Astrocyte (in vitro differentiated cells and primary cell): ENCODE results near the gene VIPR2. TPM values are rescaled to one million over a fixed set of nuclear protein-coding genes. Genes with fewer than 3 reads are reported as not detected.

Experiments
- DNase-seq: peaks from one replicate; pipeline ENCODE4 v3.0.0-alpha.2; 2010; ENCODE audit warnings: low read depth
- FAIRE-seq: peaks from 2 replicates; lab custom pipeline; 2011; peaks lifted over from hg19 to GRCh38; lab: Jason Lieb, UNC
- H2AFZ ChIP-seq: 2 replicates; pipeline ENCODE4 v1.6.0; 2012; ENCODE audit warnings: low read depth, low read length, inconsistent platforms
- H3K27ac ChIP-seq: 2 replicates; pipeline ENCODE4 v1.5.1; 2011; ENCODE audit warnings: low read depth, low read length, inconsistent platforms
- H3K27me3 ChIP-seq: 2 replicates; pipeline ENCODE4 v1.6.0; 2011; ENCODE audit warnings: low read length, inconsistent platforms; ENCODE audit not compliant: insufficient read depth
- H3K36me3 ChIP-seq: 2 replicates; pipeline ENCODE4 v1.5.1; 2011; ENCODE audit warnings: low read length, inconsistent platforms; ENCODE audit not compliant: insufficient read depth
- H3K4me1 ChIP-seq: 2 replicates; pipeline ENCODE4 v1.5.1; 2011; ENCODE audit warnings: low read length, inconsistent platforms; ENCODE audit not compliant: insufficient read depth
- H3K4me2 ChIP-seq: 2 replicates; pipeline ENCODE4 v1.6.0; 2012; ENCODE audit warnings: low read length, inconsistent platforms
- H3K4me3 ChIP-seq: 2 replicates; pipeline ENCODE4 v1.5.1; 2011; ENCODE audit warnings: low read depth, mild to moderate bottlenecking, low read length, inconsistent platforms; ENCODE audit not compliant: insufficient read depth
- H3K79me2 ChIP-seq: 2 replicates; pipeline ENCODE4 v1.6.0; 2012; ENCODE audit warnings: mild to moderate bottlenecking, low read length, inconsistent platforms; ENCODE audit not compliant: insufficient read depth
- H3K9ac ChIP-seq: 2 replicates; pipeline ENCODE4 v1.6.0; 2012; ENCODE audit warnings: mild to moderate bottlenecking, low read length, inconsistent platforms
- H3K9me3 ChIP-seq: 2 replicates; pipeline ENCODE4 v1.5.1; 2012; ENCODE audit warnings: low read depth, mild to moderate bottlenecking, low read length, inconsistent platforms; ENCODE audit not compliant: insufficient read depth
- H4K20me1 ChIP-seq: 2 replicates; pipeline ENCODE4 v1.6.0; 2012; ENCODE audit warnings: low read length, inconsistent platforms; ENCODE audit not compliant: insufficient read depth
- H3K27ac Mint-ChIP-seq: one replicate; pipeline ENCODE4 v1.8.0; 2021; ENCODE audit warnings: mild to moderate bottlenecking, mixed read lengths; ENCODE audit not compliant: unreplicated experiment
- H3K27me3 Mint-ChIP-seq: one replicate; pipeline ENCODE4 v1.8.0; 2021; ENCODE audit warnings: low read depth, mixed read lengths; ENCODE audit not compliant: unreplicated experiment
- H3K36me3 Mint-ChIP-seq: one replicate; pipeline ENCODE4 v1.8.0; 2021; ENCODE audit warnings: low read depth, mixed read lengths; ENCODE audit not compliant: unreplicated experiment
- H3K4me1 Mint-ChIP-seq: one replicate; pipeline ENCODE4 v1.8.0; 2021; ENCODE audit warnings: low read depth, mixed read lengths; ENCODE audit not compliant: unreplicated experiment
- H3K4me3 Mint-ChIP-seq: one replicate; pipeline ENCODE4 v1.8.0; 2021; ENCODE audit warnings: mild to moderate bottlenecking, moderate library complexity, mixed read lengths; ENCODE audit not compliant: unreplicated experiment
- H3K9me3 Mint-ChIP-seq: one replicate; pipeline ENCODE4 v1.8.0; 2021; ENCODE audit warnings: mild to moderate bottlenecking, mixed read lengths; ENCODE audit not compliant: unreplicated experiment
- CTCF ChIP-seq: IDR thresholded peaks from 2 replicates; pipeline ENCODE4 v1.5.1; 2011; ENCODE audit warnings: low read depth, mild to moderate bottlenecking, inconsistent platforms, low read length, moderate library complexity; ENCODE audit not compliant: insufficient read depth
- EZH2 ChIP-seq: IDR thresholded peaks from 2 replicates; pipeline ENCODE4 v1.6.1; 2012; ENCODE audit warnings: mild to moderate bottlenecking, low read length, inconsistent platforms; ENCODE audit not compliant: insufficient read depth
- total RNA-seq: library from RNA; stranded (reverse); gene quantifications from 2 replicates; pipeline ENCODE4 v1.2.1, GENCODE V29; 2021

VIPR2 gene
- total RNA-seq, 1 donor from 2014 or later: 0.68 TPM

- no peaks in the 10 kb centered on the region for H3K27me3 ChIP-seq
- no peaks in the 10 kb centered on the region for H3K4me1 ChIP-seq
- H3K4me2 ChIP-seq: no peak overlapping the region
- H3K9me3 ChIP-seq: no peaks in the 10 kb centered on the region
- H3K9me3 Mint-ChIP-seq: peaks cover 7% of the 10 kb centered on the region
- TF ChIP-seq CTCF (no peak), EZH2 (no peak)
- no peaks in the 10 kb centered on the region for H3K79me2 ChIP-seq
- H3K4me3 Mint-ChIP-seq: no peak overlapping the region
- peaks cover 39% of the 10 kb centered on the region for H3K27me3 Mint-ChIP-seq
- no peak for FAIRE-seq
- DNase-seq: no peak
- H3K4me3 ChIP-seq: no peak overlapping the region
- no peak overlapping the region for H2AFZ ChIP-seq
- H3K4me1 Mint-ChIP-seq: no peaks in the 10 kb centered on the region
- H3K27ac Mint-ChIP-seq: no peak overlapping the region
- no peaks in the 10 kb centered on the region for H3K36me3 ChIP-seq
- no peak overlapping the region for H3K27ac ChIP-seq
- H3K36me3 Mint-ChIP-seq: no peaks in the 10 kb centered on the region
- no peak overlapping the region for H3K9ac ChIP-seq
- H4K20me1 ChIP-seq: no peaks in the 10 kb centered on the region
Observed at GRCh38 chr7:159130820-159131219, 13.8 kb downstream of the VIPR2 start.

- Histone ChIP-seq H3K4me1 (no peaks in the 10 kb centered on the region), H3K4me2 (no peak overlapping the region), H3K27me3 (no peaks in the 10 kb centered on the region), H3K9ac (no peak overlapping the region), H2AFZ (no peak overlapping the region), H3K27ac (no peak overlapping the region), H3K79me2 (no peaks in the 10 kb centered on the region), H4K20me1 (no peaks in the 10 kb centered on the region), H3K36me3 (no peaks in the 10 kb centered on the region), H3K9me3 (no peaks in the 10 kb centered on the region), H3K4me3 (no peak overlapping the region)
- TF ChIP-seq EZH2 (no peak), CTCF (no peak)
- H3K9me3 Mint-ChIP-seq: peaks cover 7% of the 10 kb centered on the region
- no peaks in the 10 kb centered on the region for H3K36me3 Mint-ChIP-seq
- H3K4me3 Mint-ChIP-seq: no peak overlapping the region
- no peak for DNase-seq
- H3K27me3 Mint-ChIP-seq: peaks cover 42% of the 10 kb centered on the region
- peaks cover 4% of the 10 kb centered on the region for H3K4me1 Mint-ChIP-seq
- no peak for FAIRE-seq
- H3K27ac Mint-ChIP-seq: no peak overlapping the region
Observed at GRCh38 chr7:159130199-159130775, 14.4 kb downstream of the VIPR2 start.

- FAIRE-seq (no peak), DNase-seq (no peak)
- Histone ChIP-seq H3K9me3 (no peaks in the 10 kb centered on the region), H2AFZ (no peak overlapping the region), H3K9ac (no peak overlapping the region), H3K4me3 (no peak overlapping the region), H3K36me3 (no peaks in the 10 kb centered on the region), H3K4me2 (no peak overlapping the region), H3K4me1 (no peaks in the 10 kb centered on the region), H3K27me3 (no peaks in the 10 kb centered on the region), H4K20me1 (no peaks in the 10 kb centered on the region), H3K27ac (no peak overlapping the region), H3K79me2 (no peaks in the 10 kb centered on the region)
- peaks cover 43% of the 10 kb centered on the region for H3K27me3 Mint-ChIP-seq
- H3K4me1 Mint-ChIP-seq: peaks cover 9% of the 10 kb centered on the region
- TF ChIP-seq EZH2 (no peak), CTCF (no peak)
- peaks cover 7% of the 10 kb centered on the region for H3K9me3 Mint-ChIP-seq
- no peak overlapping the region for H3K27ac Mint-ChIP-seq
- H3K4me3 Mint-ChIP-seq: no peak overlapping the region
- no peaks in the 10 kb centered on the region for H3K36me3 Mint-ChIP-seq
Observed at GRCh38 chr7:159128767-159129166, 15.9 kb downstream of the VIPR2 start.
